ENCODE measurements around the gene NLRC5.

- TF ChIP-seq CTCF (IDR thresholded peaks at IDR 0.05; ENCODE audit: borderline replicate concordance, extremely low read depth, low read length, poor library complexity, severe bottlenecking) = peak; percentile 3
- peak; percentile 92 for TF ChIP-seq EZH2 (IDR thresholded peaks at IDR 0.05; ENCODE audit: borderline replicate concordance, low read depth, low read length, severe bottlenecking)
Measured at GRCh38 chr16:57091975-57092785, 102.8 kb downstream of the NLRC5 start, which contains the start of gene CPNE2.

All from DND-41 (cell line).